Heart right ventricle (tissue), 16 donors: ENCODE data around the gene GUK1. TPM values are rescaled to one million over a fixed set of nuclear protein-coding genes. Genes with fewer than 3 reads are reported as not detected.

ENCODE experiments used
- ATAC-seq, 8 donors: fragments of 200-7000 bp; cut with Tn5 transposase; one replicate each; pipeline ENCODE4 v1.9.1; 2020; ENCODE audit warnings: mild to moderate bottlenecking in 8 of 8, moderate library complexity in 8 of 8, moderate number of reproducible peaks in 1 of 8
- DNase-seq, 2 donors: peaks; one replicate each; pipeline ENCODE4 v3.0.0-alpha.2; 2020
- H3K27ac ChIP-seq, 10 donors: fragments of 200-600 bp; sonication (generic) in 2 of 10; one replicate each; pipeline versions ENCODE4 v1.5.0 to v1.8.0; 2020 to 2022; ENCODE audit warnings: mild to moderate bottlenecking in 3 of 10
- H3K27me3 ChIP-seq, 7 donors: fragments of 200-600 bp; one replicate each; pipeline ENCODE4 v1.8.0; 2021 to 2022; ENCODE audit warnings: mild to moderate bottlenecking in 2 of 7
- H3K36me3 ChIP-seq, 9 donors: fragments of 200-600 bp; sonication (generic) in 1 of 9; one replicate each; pipeline versions ENCODE4 v1.5.0 to v1.8.0; 2020 to 2022; ENCODE audit warnings: mild to moderate bottlenecking in 2 of 9
- H3K4me1 ChIP-seq, 9 donors: fragments of 200-600 bp; sonication (generic) in 1 of 9; one replicate each; pipeline versions ENCODE4 v1.5.0 to v1.8.0; 2020 to 2022; ENCODE audit warnings: mild to moderate bottlenecking in 4 of 9
- H3K4me3 ChIP-seq, 10 donors: fragments of 200-600 bp; sonication (generic) in 2 of 10; one replicate each; pipeline versions ENCODE4 v1.5.0 to v1.8.0; 2020 to 2022; ENCODE audit warnings: mild to moderate bottlenecking in 7 of 10, moderate library complexity in 2 of 10
- H3K9me3 ChIP-seq, 11 donors: fragments of 200-600 bp in 10 of 11; sonication (generic) in 2 of 11; one replicate each; pipeline versions ENCODE4 v1.5.0 to v1.8.0; 2013 to 2022; ENCODE audit warnings: mild to moderate bottlenecking in 2 of 11, control low read depth in 1 of 11, moderate library complexity in 1 of 11
- WGBS, 2 donors: extraction: QIAGEN DNeasy Blood & Tissue Kit; methylation state at CpG; one replicate each; pipeline ENCODE4 v1.1.7; 2013; ENCODE audit warnings: inconsistent platforms in 1 of 2; 5-methylcytosine and 5-hydroxymethylcytosine counted together
- intact Hi-C, 10 donors: fragments of 100-400 bp; cut with DNase I; formaldehyde crosslinking; loops; one replicate each; pipeline versions ENCODE4 v1.11.1 to v1.14.2; 2022
- polyA plus RNA-seq, 2 donors: library from polyadenylated mRNA; stranded (reverse); fragments of 200-250 nt; gene quantifications; one replicate each; pipeline ENCODE4 v1.2.3, GENCODE V29; 2013
- total RNA-seq, 10 donors: library from RNA; stranded (reverse); fragmentation: NEBNext Ultra II Directional in 3 of 10; extraction: Animal tissue kit (Norgen Biotek cat#: 25700) in 3 of 10; gene quantifications; one replicate each; pipeline versions ENCODE4 v1.2.1 to v1.2.4, GENCODE V29; 2021 to 2023
- TF ChIP-seq, protein P1 (sequence below), 9 donors: fragments of 200-600 bp; sonication (generic) in 2 of 9; IDR thresholded peaks; one replicate each; pipeline versions ENCODE4 v1.5.0 to v1.8.0; 2021 to 2022; ENCODE audit warnings: antibody characterized with exemption in 9 of 9, mild to moderate bottlenecking in 5 of 9, moderate library complexity in 1 of 9
- donor health status: Arrhythmogenic right ventricular cardiomyopathy.
- donor health status: ischemic (EF 13 %, LVEDD 7.1; RV severe dilation, severe dysfunction).
- donor health status: healthy with polysubstance abuse.
- donor health status: DM: no; HTN: yes; CAD: no.
- donor health status: DM: no; HTN: no; CAD: no.
- donor health status: ischemic (EF 25% LVEDD 6.9; RV normal size, moderate dysfunction).
- donor health status: ischemic (EF 25% LVEDD 5.7; RV mildly dilated, moderate dysfunction).
- donor health status: healthy.
- donor health status: DM: yes; HTN: yes; CAD: no.
- donor health status: Ischemic cardiomyopathy.
- donor health status: ischemic (EF 35%, LVEDD 5.7; RV mildly dilated, moderate dysfunction).
- donor health status: nonischemic (EF 11% LVEDD 7.7; RV severe dilation, severe dysfunction).
- donor health status: DM: yes; HTN: yes; CAD: no.
- donor health status: PGD.
- donor health status: ischemic (EF 29% LVEDD 5.4; RV normal size, mild dysfunction).
- donor health status: nonischemic (EF 23%, LVEDD 6.1; RV moderate dilation, normal function).

GUK1 gene
- total and polyA plus RNA-seq, 12 donors: 121 to 474 (median 169) TPM

DNA sequence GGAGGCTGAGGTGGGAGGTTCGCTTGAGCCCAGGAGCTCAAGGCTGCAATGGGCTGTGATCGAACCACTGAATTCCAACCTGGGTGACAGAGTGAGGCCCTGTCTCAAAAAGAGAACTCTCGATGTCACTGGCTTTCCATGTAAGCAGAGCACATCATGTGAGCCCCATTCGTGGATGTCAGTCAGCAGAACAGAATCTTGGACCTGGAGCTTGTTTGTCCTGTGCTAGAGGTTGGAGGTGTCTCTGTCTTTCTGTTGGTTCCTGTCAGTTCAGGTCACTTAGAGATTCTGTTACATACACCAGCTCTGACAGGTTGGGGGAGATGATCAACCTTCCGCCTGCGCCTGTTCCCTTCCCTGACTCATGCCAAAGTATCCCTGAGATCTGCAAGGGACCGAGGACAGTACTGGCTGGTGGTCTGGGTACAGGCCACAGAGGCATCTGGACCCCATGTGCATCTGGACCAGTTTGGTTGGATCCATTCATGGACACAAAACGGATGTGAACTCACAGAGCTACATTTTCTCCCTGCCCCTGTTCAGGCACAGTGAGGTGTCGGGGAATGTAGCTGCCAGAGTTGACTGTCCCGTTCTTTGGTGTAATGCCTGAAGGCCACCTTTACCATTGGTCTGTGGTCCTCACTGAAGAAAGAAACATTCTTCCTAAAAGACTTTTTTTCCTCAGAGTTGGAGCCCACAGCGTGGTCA lies 47.6 kb upstream of the GUK1 start:
- H3K4me1 ChIP-seq: peaks cover 33 to 79% (median 68%) of the 10 kb centered on the region in 9 donors
- WGBS, 2 donors: 85 to 91% methylated on average over 11 of the region's 11 CpGs
- peaks cover 0 to 18% (median 10%) of the 10 kb centered on the region in 11 donors for H3K9me3 ChIP-seq
- TF ChIP-seq, protein P1, sequence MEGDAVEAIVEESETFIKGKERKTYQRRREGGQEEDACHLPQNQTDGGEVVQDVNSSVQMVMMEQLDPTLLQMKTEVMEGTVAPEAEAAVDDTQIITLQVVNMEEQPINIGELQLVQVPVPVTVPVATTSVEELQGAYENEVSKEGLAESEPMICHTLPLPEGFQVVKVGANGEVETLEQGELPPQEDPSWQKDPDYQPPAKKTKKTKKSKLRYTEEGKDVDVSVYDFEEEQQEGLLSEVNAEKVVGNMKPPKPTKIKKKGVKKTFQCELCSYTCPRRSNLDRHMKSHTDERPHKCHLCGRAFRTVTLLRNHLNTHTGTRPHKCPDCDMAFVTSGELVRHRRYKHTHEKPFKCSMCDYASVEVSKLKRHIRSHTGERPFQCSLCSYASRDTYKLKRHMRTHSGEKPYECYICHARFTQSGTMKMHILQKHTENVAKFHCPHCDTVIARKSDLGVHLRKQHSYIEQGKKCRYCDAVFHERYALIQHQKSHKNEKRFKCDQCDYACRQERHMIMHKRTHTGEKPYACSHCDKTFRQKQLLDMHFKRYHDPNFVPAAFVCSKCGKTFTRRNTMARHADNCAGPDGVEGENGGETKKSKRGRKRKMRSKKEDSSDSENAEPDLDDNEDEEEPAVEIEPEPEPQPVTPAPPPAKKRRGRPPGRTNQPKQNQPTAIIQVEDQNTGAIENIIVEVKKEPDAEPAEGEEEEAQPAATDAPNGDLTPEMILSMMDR (IDR thresholded peaks at IDR 0.05): no peak
- ATAC-seq: no peak
- intact Hi-C loops: no loop called here
- H3K36me3 ChIP-seq: peaks cover 0 to 56% (median 3%) of the 10 kb centered on the region in 9 donors
- no peaks in the 10 kb centered on the region for H3K27me3 ChIP-seq
- H3K27ac ChIP-seq: peak overlapping the region in 2 of 10 donors; percentile 22 to 41
- no peak for DNase-seq
- no peak overlapping the region for H3K4me3 ChIP-seq

- ATAC-seq: no peak
- peaks cover 27 to 71% (median 60%) of the 10 kb centered on the region in 9 donors for H3K4me1 ChIP-seq
- H3K4me3 ChIP-seq: no peak overlapping the region
- 94 to 96% methylated on average over 20 of the region's 20 CpGs for WGBS, 2 donors
- intact Hi-C loops: no loop called here
- H3K9me3 ChIP-seq: peaks cover 0 to 18% (median 10%) of the 10 kb centered on the region in 11 donors
- peaks cover 0 to 64% (median 10%) of the 10 kb centered on the region in 9 donors for H3K36me3 ChIP-seq
- no peak for DNase-seq
- H3K27me3 ChIP-seq: no peaks in the 10 kb centered on the region
- no peak overlapping the region for H3K27ac ChIP-seq
- TF ChIP-seq, protein P1 (IDR thresholded peaks at IDR 0.05): no peak
These were observed 46.8 kb upstream of the GUK1 start for GRCh38 chr1:228093050-228093906.

DNA sequence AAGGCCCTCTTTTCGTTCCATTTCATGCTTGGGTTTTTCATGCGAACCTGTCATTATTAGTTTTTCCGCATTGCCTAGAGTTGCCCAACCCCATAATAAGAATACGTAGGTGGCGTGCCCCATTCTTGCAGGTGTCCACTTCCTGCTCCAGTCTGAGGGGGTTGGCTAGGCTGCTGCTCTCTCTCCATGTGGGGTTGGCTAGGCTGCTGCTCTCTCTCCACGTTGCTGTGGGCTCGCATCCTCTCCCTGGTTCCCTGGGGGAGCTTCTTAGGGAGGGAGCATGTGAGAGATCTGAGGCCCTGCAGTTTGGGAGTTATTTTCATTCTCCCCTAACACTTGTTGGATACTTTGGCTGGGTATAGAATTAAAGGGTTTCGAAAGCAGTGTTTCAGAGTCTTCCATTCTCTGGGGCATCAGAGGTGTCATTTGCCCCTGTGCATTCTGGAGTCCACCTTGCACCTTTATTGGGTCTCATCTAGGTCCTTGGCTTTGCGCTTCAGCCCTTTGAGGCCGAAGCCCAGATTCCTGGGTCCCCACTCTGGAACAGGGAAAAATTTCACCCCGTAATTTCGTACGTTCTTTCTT lies 45.6 kb upstream of the GUK1 start:
- 90 to 91% methylated on average over 13 of the region's 13 CpGs for WGBS, 2 donors
- ATAC-seq: no peak

More for the DNA sequence above, 45.6 kb upstream of the GUK1 start:
- H3K4me1 ChIP-seq: peaks cover 15 to 59% (median 48%) of the 10 kb centered on the region in 9 donors
- intact Hi-C loops: no loop called here
- DNase-seq: no peak
- TF ChIP-seq, protein P1 (IDR thresholded peaks at IDR 0.05): no peak
- H3K36me3 ChIP-seq: peaks cover under 1 to 67% (median 18%) of the 10 kb centered on the region in 9 donors
- no peak overlapping the region for H3K4me3 ChIP-seq
- peaks cover 0 to 18% (median 10%) of the 10 kb centered on the region in 11 donors for H3K9me3 ChIP-seq
- H3K27me3 ChIP-seq: no peaks in the 10 kb centered on the region
- H3K27ac ChIP-seq: no peak overlapping the region
